GM23338 (cell line): ENCODE data around the gene NEK7. TPM values are rescaled to one million over a fixed set of nuclear protein-coding genes. Genes with fewer than 3 reads are reported as not detected.

Experiments
- ATAC-seq: fragments of 200-7000 bp; cut with Tn5 transposase; 3 replicates; pipeline ENCODE4 v1.9.1; 2020
- DNase-seq: peaks from one replicate; pipeline ENCODE4 v3.0.0-alpha.2; 2015; ENCODE audit warnings: low spot score
- H2AFZ ChIP-seq: fragments of 200-600 bp; sonication (generic); 2 replicates; pipeline ENCODE4 v1.8.0; 2016; ENCODE audit warnings: antibody characterized with exemption, mild to moderate bottlenecking, moderate library complexity
- H3F3A ChIP-seq: fragments of 200-600 bp; sonication (generic); replicated peaks from 2 replicates; pipeline ENCODE4 v1.8.0; 2017; ENCODE audit warnings: antibody characterized with exemption, mixed run types, low read depth
- H3K27ac ChIP-seq: fragments of 200-600 bp; sonication (generic); 2 replicates; pipeline ENCODE4 v1.6.1; 2016; ENCODE audit warnings: low read depth
- H3K27me3 ChIP-seq: fragments of 200-600 bp; sonication (generic); 2 replicates; pipeline ENCODE4 v1.8.0; 2016; ENCODE audit warnings: mild to moderate bottlenecking, mixed run types, moderate library complexity; ENCODE audit not compliant: insufficient read depth
- H3K36me3 ChIP-seq: fragments of 200-600 bp; sonication (generic); 2 replicates; pipeline ENCODE4 v1.8.0; 2016; ENCODE audit warnings: mild to moderate bottlenecking; ENCODE audit not compliant: insufficient read depth
- H3K4me1 ChIP-seq: fragments of 200-600 bp; sonication (generic); 2 replicates; pipeline ENCODE4 v1.8.0; 2016; ENCODE audit warnings: mild to moderate bottlenecking, moderate library complexity; ENCODE audit not compliant: insufficient read depth
- H3K4me2 ChIP-seq: fragments of 200-600 bp; sonication (generic); 2 replicates; pipeline ENCODE4 v1.7.1; 2017; ENCODE audit warnings: mixed run types
- H3K4me3 ChIP-seq: fragments of 200-600 bp; sonication (generic); 2 replicates; pipeline ENCODE4 v1.6.1; 2016; ENCODE audit warnings: mixed run types
- H3K79me2 ChIP-seq: fragments of 200-600 bp; sonication (generic); replicated peaks from 2 replicates; pipeline ENCODE4 v1.8.0; 2017; ENCODE audit warnings: mild to moderate bottlenecking; ENCODE audit not compliant: insufficient read depth
- H3K9me2 ChIP-seq: fragments of 200-600 bp; sonication (generic); 2 replicates; pipeline ENCODE4 v1.8.0; 2017; ENCODE audit not compliant: insufficient read depth
- H4K20me1 ChIP-seq: fragments of 200-600 bp; sonication (generic); replicated peaks from 2 replicates; pipeline ENCODE4 v1.8.0; 2017; ENCODE audit warnings: mild to moderate bottlenecking; ENCODE audit not compliant: insufficient read depth
- H3K27ac Mint-ChIP-seq: 2 replicates; pipeline ENCODE4 v1.8.0; 2020; ENCODE audit warnings: inconsistent platforms, mild to moderate bottlenecking, moderate library complexity, mixed read lengths
- H3K27me3 Mint-ChIP-seq: 3 replicates; pipeline ENCODE4 v1.8.0; 2022; ENCODE audit warnings: low read depth, mild to moderate bottlenecking, moderate library complexity, mixed read lengths, inconsistent platforms; ENCODE audit not compliant: insufficient read depth, poor library complexity
- H3K36me3 Mint-ChIP-seq: 3 replicates; pipeline ENCODE4 v1.8.0; 2021; ENCODE audit warnings: low read depth, mild to moderate bottlenecking, inconsistent platforms, moderate library complexity, mixed read lengths
- H3K4me1 Mint-ChIP-seq: 3 replicates; pipeline ENCODE4 v1.8.0; 2020; ENCODE audit warnings: mild to moderate bottlenecking, inconsistent platforms, mixed read lengths
- H3K4me3 Mint-ChIP-seq: 3 replicates; pipeline ENCODE4 v1.8.0; 2021; ENCODE audit warnings: moderate library complexity, mild to moderate bottlenecking, inconsistent platforms, mixed read lengths
- H3K9me3 Mint-ChIP-seq: 3 replicates; pipeline ENCODE4 v1.8.0; 2020; ENCODE audit warnings: moderate library complexity, mild to moderate bottlenecking, inconsistent platforms, mixed read lengths
- CREB1 ChIP-seq: fragments of 250-450 bp; sonication (Bioruptor Pico); IDR thresholded peaks from 2 replicates; pipeline ENCODE4 v1.5.0; 2020; ENCODE audit warnings: low read depth, mild to moderate bottlenecking, moderate library complexity
- CTCF ChIP-seq, 2 experiments: fragments of 200-600 bp in 1 of 2; sonication (generic) in 1 of 2; conservative IDR thresholded peaks; 2 replicates each; pipeline versions ENCODE4 v1.5.1 to v1.6.1; 2016 to 2017; ENCODE audit warnings: antibody characterized with exemption in 2 of 2, low read depth in 2 of 2, mild to moderate bottlenecking in 2 of 2, moderate library complexity in 1 of 2
- EZH2 ChIP-seq: fragments of 200-600 bp; sonication (generic); IDR thresholded peaks from one replicate; pipeline ENCODE4 v1.8.0; 2017; ENCODE audit warnings: antibody characterized with exemption, mild to moderate bottlenecking, low read depth; ENCODE audit not compliant: unreplicated experiment
- EZH2phosphoT487 ChIP-seq: fragments of 200-600 bp; sonication (generic); IDR thresholded peaks from one replicate; pipeline ENCODE4 v1.8.1; 2018; ENCODE audit warnings: antibody characterized with exemption; ENCODE audit not compliant: unreplicated experiment
- JUNB ChIP-seq: IDR thresholded peaks from one replicate; pipeline ENCODE4 v1.6.1; 2016; ENCODE audit warnings: antibody characterized with exemption; ENCODE audit not compliant: unreplicated experiment
- NANOG ChIP-seq: IDR thresholded peaks from 2 replicates; pipeline ENCODE4 v1.6.1; 2016; ENCODE audit warnings: antibody characterized with exemption, borderline replicate concordance
- REST ChIP-seq: IDR thresholded peaks from one replicate; pipeline ENCODE4 v1.6.1; 2018; ENCODE audit warnings: antibody characterized with exemption; ENCODE audit not compliant: unreplicated experiment
- STAT1 ChIP-seq: IDR thresholded peaks from one replicate; pipeline ENCODE4 v1.6.1; 2016; ENCODE audit warnings: antibody characterized with exemption; ENCODE audit not compliant: unreplicated experiment
- ZNF114 ChIP-seq: fragments of 250-450 bp; sonication (Bioruptor Pico); IDR thresholded peaks from 2 replicates; pipeline ENCODE4 v1.5.0; 2020; ENCODE audit warnings: mild to moderate bottlenecking, moderate library complexity
- ZNF331 ChIP-seq: fragments of 250-450 bp; sonication (Bioruptor Pico); IDR thresholded peaks from 2 replicates; pipeline ENCODE4 v1.5.0; 2020; ENCODE audit warnings: low read depth, mild to moderate bottlenecking, moderate library complexity
- ZNF462 ChIP-seq: fragments of 250-450 bp; sonication (Bioruptor Pico); IDR thresholded peaks from 2 replicates; pipeline ENCODE4 v1.5.0; 2020; ENCODE audit warnings: mild to moderate bottlenecking, moderate library complexity
- polyA plus RNA-seq: library from polyadenylated mRNA; unstranded; fragments of >200 nt; fragmentation: Nextera tagmentation; extraction: Ambion mirVana; gene quantifications from 2 replicates; pipeline ENCODE4 v1.2.1, GENCODE V29; 2016
- total RNA-seq: library from RNA; depleted of rRNA; stranded (reverse); fragments of >200 nt; shearing (Covaris generic); gene quantifications from 2 replicates; pipeline ENCODE4 v1.2.3, GENCODE V29; 2014

The NEK7 gene
- total and polyA plus RNA-seq, 2 experiments from 2014 or later = 4.8 to 15.3 TPM

- no peak for TF ChIP-seq JUNB
Observed at GRCh38 chr1:198269646-198269940, 112.8 kb downstream of the NEK7 start (continued).

- Histone ChIP-seq H3K79me2 (no peaks in the 10 kb centered on the region), H3K36me3 (no peaks in the 10 kb centered on the region), H3K27ac (no peak overlapping the region), H3K9me2 (no peaks in the 10 kb centered on the region), H3F3A (no peaks in the 10 kb centered on the region), H4K20me1 (no peaks in the 10 kb centered on the region), H3K4me3 (no peak overlapping the region), H3K27me3 (no peaks in the 10 kb centered on the region), H3K4me2 (no peak overlapping the region), H2AFZ (no peak overlapping the region), H3K4me1 (0 out of 2 replicates have a peak, but pooled peaks cover 2% of the 10 kb centered on the region)
- DNase-seq = no peak
- Mint-ChIP-seq H3K27me3 (peaks cover 2% of the 10 kb centered on the region), H3K9me3 (no peaks in the 10 kb centered on the region), H3K4me1 (peaks cover 4% of the 10 kb centered on the region; the same call in 1 of the 3 replicates), H3K27ac (no peak overlapping the region), H3K36me3 (no peaks in the 10 kb centered on the region), H3K4me3 (no peak overlapping the region)
- no peak for ATAC-seq
- TF ChIP-seq ZNF114 = no peak
- TF ChIP-seq STAT1 = no peak
- no peak for TF ChIP-seq NANOG
- TF ChIP-seq CTCF (conservative IDR thresholded peaks at IDR 0.05; ENCODE audit: low read depth in 2 of 2) = no peak
- no peak for TF ChIP-seq CREB1 (CRISPR knock-in tag)
- TF ChIP-seq EZH2 = no peak
- TF ChIP-seq EZH2phosphoT487 = no peak
- no peak for TF ChIP-seq REST
- TF ChIP-seq ZNF462 = no peak
- TF ChIP-seq ZNF331 (CRISPR knock-in tag) = no peak
Observed at GRCh38 chr1:198270273-198270828, 113.6 kb downstream of the NEK7 start.
